ENCODE measurements around the gene DAAM1. TPM values are rescaled to one million over a fixed set of nuclear protein-coding genes. Genes with fewer than 3 reads are reported as not detected.
A peak's percentile ranks its signal among the peaks of the same experiment; 100 is the strongest.

DAAM1 gene
- total RNA-seq, 1 donor from 2014 or later: 67.6 TPM

- intact Hi-C loops (cut with DNase I): loop anchor here (5.0 kb wide), 1 partner anchor 60 kb away; no protein-coding TSS in a partner anchor
- Histone ChIP-seq H3K27me3 (no peaks in the 10 kb centered on the region), H3K27ac (peak overlapping the region in 1 of 2 donors; percentile 38), H3K36me3 (peaks cover 12 to 13% of the 10 kb centered on the region in 2 donors), H3K9me3 (no peaks in the 10 kb centered on the region), H3K4me3 (no peak overlapping the region), H3K4me1 (peaks cover 7 to 32% of the 10 kb centered on the region in 2 donors)
- no peak for DNase-seq (ENCODE audit: low spot score in 2 of 2)
- TF ChIP-seq CTCF (IDR thresholded peaks at IDR 0.05): no peak
Measured at GRCh38 chr14:59362513-59362912, 174.0 kb downstream of the DAAM1 start.

GRCh38 chr14:59363531-59364226, 175.2 kb downstream of the DAAM1 start:
- H3K36me3 ChIP-seq: peaks cover 21 to 24% of the 10 kb centered on the region in 2 donors
- H3K4me1 ChIP-seq: peaks cover 0 to 20% of the 10 kb centered on the region in 2 donors

GRCh38 chr14:59370158-59370742, 181.8 kb downstream of the DAAM1 start:
- peaks cover 0 to 2% of the 10 kb centered on the region in 2 donors for H3K4me1 ChIP-seq
- TF ChIP-seq CTCF (IDR thresholded peaks at IDR 0.05): no peak
- no peaks in the 10 kb centered on the region for H3K27me3 ChIP-seq
- no peak overlapping the region for H3K27ac ChIP-seq
- intact Hi-C loops (cut with DNase I): no loop called here
- peaks cover 16 to 23% of the 10 kb centered on the region in 2 donors for H3K36me3 ChIP-seq
- H3K9me3 ChIP-seq: no peaks in the 10 kb centered on the region
- no peak overlapping the region for H3K4me3 ChIP-seq
- DNase-seq (ENCODE audit: low spot score in 2 of 2): no peak

More at GRCh38 chr14:59363531-59364226, 175.2 kb downstream of the DAAM1 start:
- DNase-seq (ENCODE audit: low spot score in 2 of 2): no peak
- Histone ChIP-seq H3K4me3 (no peak overlapping the region), H3K27me3 (no peaks in the 10 kb centered on the region), H3K9me3 (no peaks in the 10 kb centered on the region), H3K27ac (peak overlapping the region; percentile 35)
- no peak for TF ChIP-seq CTCF (IDR thresholded peaks at IDR 0.05)
- intact Hi-C loops (cut with DNase I): loop anchor here (5.0 kb wide), 1 partner anchor 59 kb away; no protein-coding TSS in a partner anchor

- Histone ChIP-seq H3K27ac (peak overlapping the region in 1 of 2 donors; percentile 15), H3K36me3 (peaks cover 16 to 23% of the 10 kb centered on the region in 2 donors), H3K27me3 (no peaks in the 10 kb centered on the region), H3K9me3 (no peaks in the 10 kb centered on the region), H3K4me3 (no peak overlapping the region), H3K4me1 (peaks cover 0 to 2% of the 10 kb centered on the region in 2 donors)
- DNase-seq (ENCODE audit: low spot score in 2 of 2): no peak
- intact Hi-C loops (cut with DNase I): no loop called here
- TF ChIP-seq CTCF (IDR thresholded peaks at IDR 0.05): no peak
Measured at GRCh38 chr14:59371771-59372170, 183.3 kb downstream of the DAAM1 start.

GRCh38 chr14:59374048-59374447, 185.6 kb downstream of the DAAM1 start:
- Histone ChIP-seq H3K27me3 (no peaks in the 10 kb centered on the region), H3K9me3 (no peaks in the 10 kb centered on the region), H3K4me3 (no peak overlapping the region), H3K27ac (no peak overlapping the region), H3K36me3 (peaks cover 2 to 3% of the 10 kb centered on the region in 2 donors), H3K4me1 (peaks cover 0 to 2% of the 10 kb centered on the region in 2 donors)
- DNase-seq (ENCODE audit: low spot score in 2 of 2): no peak
- intact Hi-C loops (cut with DNase I): no loop called here
- TF ChIP-seq CTCF (IDR thresholded peaks at IDR 0.05): no peak
